Measurements from ENCODE around the gene MRPL28. TPM values are rescaled to one million over a fixed set of nuclear protein-coding genes. Genes with fewer than 3 reads are reported as not detected.
"Not testable (repeated sequence)": the region's sequence is repeated elsewhere in the genome, so short reads cannot be mapped to it uniquely, and the experiment has no call there.

Gene MRPL28
- total and polyA plus RNA-seq, 2 donors (not counting 1 experiment from before 2014, with no cell fraction given): 65.2 to 86.5 TPM

- peaks cover 38% of the 10 kb centered on the region for H3K79me2 ChIP-seq (ENCODE audit: control insufficient read depth, insufficient read depth, low read length)
- H3K27me3 ChIP-seq (ENCODE audit: control insufficient read depth, insufficient read depth, low read length); H4K20me1 ChIP-seq (ENCODE audit: control insufficient read depth, extremely low read depth, insufficient read depth, low read length); H3K4me2 ChIP-seq (ENCODE audit: extremely low read depth, insufficient read depth, low read length); H3K36me3 ChIP-seq (ENCODE audit: control insufficient read depth, insufficient read depth, low read length); H3K9me3 ChIP-seq (ENCODE audit: control insufficient read depth, insufficient read depth, low read depth, low read length); H3K27ac ChIP-seq (ENCODE audit: insufficient read depth, low read length); H3K9ac ChIP-seq (ENCODE audit: insufficient read depth, low read length); H3K4me1 ChIP-seq (ENCODE audit: control insufficient read depth, extremely low read depth, insufficient read depth, low read length); DNase-seq (ENCODE audit: low read depth in 2 of 2); H2AFZ ChIP-seq (ENCODE audit: low read length); H3K4me3 ChIP-seq (replicated peaks in 1 of 4; ENCODE audit: control extremely low read depth in 1 of 4, insufficient read depth in 1 of 4, low read depth in 3 of 4, low read length in 4 of 4): not testable (repeated sequence)
These were observed 36.0 kb downstream of the MRPL28 start for GRCh38 chr16:334164-334832.

GRCh38 chr16:333406-334094 lies 36.8 kb downstream of the MRPL28 start:
- Histone ChIP-seq H3K9ac (ENCODE audit: insufficient read depth, low read length) (no peak overlapping the region), H3K27me3 (ENCODE audit: control insufficient read depth, insufficient read depth, low read length) (no peaks in the 10 kb centered on the region), H3K4me2 (ENCODE audit: extremely low read depth, insufficient read depth, low read length) (no peak overlapping the region), H3K36me3 (ENCODE audit: control insufficient read depth, insufficient read depth, low read length) (no peaks in the 10 kb centered on the region), H3K27ac (ENCODE audit: insufficient read depth, low read length) (no peak overlapping the region), H3K79me2 (ENCODE audit: control insufficient read depth, insufficient read depth, low read length) (peaks cover 41% of the 10 kb centered on the region), H2AFZ (ENCODE audit: low read length) (no peak overlapping the region), H3K4me1 (ENCODE audit: control insufficient read depth, extremely low read depth, insufficient read depth, low read length) (peaks cover 9% of the 10 kb centered on the region), H3K4me3 (replicated peaks in 1 of 4; ENCODE audit: control extremely low read depth in 1 of 4, insufficient read depth in 1 of 4, low read depth in 3 of 4, low read length in 4 of 4) (no peak overlapping the region), H4K20me1 (ENCODE audit: control insufficient read depth, extremely low read depth, insufficient read depth, low read length) (no peaks in the 10 kb centered on the region), H3K9me3 (ENCODE audit: control insufficient read depth, insufficient read depth, low read depth, low read length) (no peaks in the 10 kb centered on the region)
- TF ChIP-seq CTCF (conservative IDR thresholded peaks at IDR 0.05 in 1 of 2, IDR thresholded peaks at IDR 0.05 in 1 of 2; ENCODE audit: low read depth in 1 of 2, low read length in 2 of 2) (no peak), EZH2 (IDR thresholded peaks at IDR 0.05; ENCODE audit: low read length, missing control alignments) (no peak)
- no peak for DNase-seq (ENCODE audit: low read depth in 2 of 2)

- H3K27me3 ChIP-seq (ENCODE audit: control insufficient read depth, insufficient read depth, low read length): not testable (repeated sequence)
These were observed 39.0 kb downstream of the MRPL28 start for GRCh38 chr16:331181-331814.

More at GRCh38 chr16:331181-331814, 39.0 kb downstream of the MRPL28 start:
- H3K9ac ChIP-seq (ENCODE audit: insufficient read depth, low read length): peak overlapping the region; percentile 30
- H4K20me1 ChIP-seq (ENCODE audit: control insufficient read depth, extremely low read depth, insufficient read depth, low read length); H3K9me3 ChIP-seq (ENCODE audit: control insufficient read depth, insufficient read depth, low read depth, low read length); H3K36me3 ChIP-seq (ENCODE audit: control insufficient read depth, insufficient read depth, low read length); H2AFZ ChIP-seq (ENCODE audit: low read length): not testable (repeated sequence)
- H3K4me2 ChIP-seq (ENCODE audit: extremely low read depth, insufficient read depth, low read length): peak overlapping the region; percentile 85
- peak; percentile 35 to 73 for DNase-seq (ENCODE audit: low read depth in 2 of 2)
- H3K27ac ChIP-seq (ENCODE audit: insufficient read depth, low read length): peak overlapping the region; percentile 84
- H3K4me1 ChIP-seq (ENCODE audit: control insufficient read depth, extremely low read depth, insufficient read depth, low read length): peaks cover 19% of the 10 kb centered on the region
- H3K4me3 ChIP-seq (replicated peaks in 1 of 4; ENCODE audit: control extremely low read depth in 1 of 4, insufficient read depth in 1 of 4, low read depth in 3 of 4, low read length in 4 of 4): peak overlapping the region in 3 of 4 experiments; percentile 15 to 34 (median 31)
- H3K79me2 ChIP-seq (ENCODE audit: control insufficient read depth, insufficient read depth, low read length): peaks cover 33% of the 10 kb centered on the region

Data from fibroblast of lung (primary cell).